ENCODE data around the gene MAP2K2. TPM values are rescaled to one million over a fixed set of nuclear protein-coding genes. Genes with fewer than 3 reads are reported as not detected.

Gene MAP2K2
- total RNA-seq, 4 donors from 2014 or later = 89.0 to 111 (median 106) TPM

GRCh38 chr19:4102339-4103079, 21.4 kb downstream of the MAP2K2 start:
- H3K4me3 ChIP-seq (ENCODE audit: low read depth, poor library complexity, severe bottlenecking) = no peak overlapping the region
- 89 to 91% methylated on average over 29 to 37 of the region's 53 CpGs for WGBS, 2 donors
- intact Hi-C loops (cut with DNase I; ENCODE audit: low total_unique reads) = no loop called here

GRCh38 chr19:4101496-4101770, 22.5 kb downstream of the MAP2K2 start:
- whole genome bisulfite sequencing, 2 donors = 87 to 89% methylated on average over 9 of the region's 10 CpGs
- no peak for DNase-seq (ENCODE audit: low spot score in 2 of 2)
- intact Hi-C loops (cut with DNase I; ENCODE audit: low total_unique reads) = no loop called here
- TF ChIP-seq CTCF (IDR thresholded peaks at IDR 0.05) = no peak
- TF ChIP-seq POLR2A (IDR thresholded peaks at IDR 0.05) = no peak
- no peak overlapping the region for H3K4me3 ChIP-seq (ENCODE audit: low read depth, poor library complexity, severe bottlenecking)

More at GRCh38 chr19:4102339-4103079, 21.4 kb downstream of the MAP2K2 start:
- TF ChIP-seq POLR2A (IDR thresholded peaks at IDR 0.05) (no peak), CTCF (IDR thresholded peaks at IDR 0.05) (no peak)
- DNase-seq (ENCODE audit: low spot score in 2 of 2) = no peak

- intact Hi-C loops (cut with DNase I; ENCODE audit: low total_unique reads) = no loop called here
- H3K4me3 ChIP-seq (ENCODE audit: low read depth, poor library complexity, severe bottlenecking) = no peak overlapping the region
- TF ChIP-seq CTCF (IDR thresholded peaks at IDR 0.05) = no peak
- no peak for TF ChIP-seq POLR2A (IDR thresholded peaks at IDR 0.05)
- DNase-seq (ENCODE audit: low spot score in 2 of 2) = no peak
- 87 to 88% methylated on average over 30 to 32 of the region's 38 CpGs for whole genome bisulfite sequencing, 2 donors
Observed at GRCh38 chr19:4100647-4101495, 23.1 kb downstream of the MAP2K2 start.

- no peak for TF ChIP-seq POLR2A (IDR thresholded peaks at IDR 0.05)
- no peak for TF ChIP-seq CTCF (IDR thresholded peaks at IDR 0.05)
Observed at GRCh38 chr19:4099041-4099764, 24.7 kb downstream of the MAP2K2 start.

GRCh38 chr19:4098493-4098892, 25.4 kb downstream of the MAP2K2 start:
- no peak for DNase-seq (ENCODE audit: low spot score in 2 of 2)
- H3K4me3 ChIP-seq (ENCODE audit: low read depth, poor library complexity, severe bottlenecking) = no peak overlapping the region
- intact Hi-C loops (cut with DNase I; ENCODE audit: low total_unique reads) = no loop called here
- WGBS, 2 donors = 84 to 89% methylated on average over 18 of the region's 18 CpGs
- TF ChIP-seq POLR2A (IDR thresholded peaks at IDR 0.05) = no peak
- TF ChIP-seq CTCF (IDR thresholded peaks at IDR 0.05) = no peak

More at GRCh38 chr19:4099041-4099764, 24.7 kb downstream of the MAP2K2 start:
- WGBS, 2 donors = 91 to 93% methylated on average over 19 to 38 of the region's 38 CpGs
- intact Hi-C loops (cut with DNase I; ENCODE audit: low total_unique reads) = no loop called here
- no peak for DNase-seq (ENCODE audit: low spot score in 2 of 2)
- H3K4me3 ChIP-seq (ENCODE audit: low read depth, poor library complexity, severe bottlenecking) = no peak overlapping the region

Data from lower leg skin (tissue), 4 donors.